Erythroblast (primary cell): ENCODE data around the gene NSRP1.

Source experiments
- GATA1 ChIP-seq: IDR thresholded peaks from 2 replicates; pipeline ENCODE4 v1.6.1; 2011; ENCODE audit warnings: low read depth, mild to moderate bottlenecking, control low read depth, low read length, moderate library complexity
- POLR2A ChIP-seq: IDR thresholded peaks from 2 replicates; pipeline ENCODE4 v1.6.1; 2011; ENCODE audit warnings: mild to moderate bottlenecking, low read length

- TF ChIP-seq GATA1 (no peak), POLR2A (no peak)
These were observed 109.4 kb downstream of the NSRP1 start for GRCh38 chr17:30225919-30226553.
